Erythroblast (primary cell): Measurements from ENCODE around the gene PPM1J.

Experiments
- GATA1 ChIP-seq: IDR thresholded peaks from 2 replicates; pipeline ENCODE4 v1.6.1; 2011; ENCODE audit warnings: low read depth, mild to moderate bottlenecking, control low read depth, low read length, moderate library complexity
- POLR2A ChIP-seq: IDR thresholded peaks from 2 replicates; pipeline ENCODE4 v1.6.1; 2011; ENCODE audit warnings: mild to moderate bottlenecking, low read length

DNA sequence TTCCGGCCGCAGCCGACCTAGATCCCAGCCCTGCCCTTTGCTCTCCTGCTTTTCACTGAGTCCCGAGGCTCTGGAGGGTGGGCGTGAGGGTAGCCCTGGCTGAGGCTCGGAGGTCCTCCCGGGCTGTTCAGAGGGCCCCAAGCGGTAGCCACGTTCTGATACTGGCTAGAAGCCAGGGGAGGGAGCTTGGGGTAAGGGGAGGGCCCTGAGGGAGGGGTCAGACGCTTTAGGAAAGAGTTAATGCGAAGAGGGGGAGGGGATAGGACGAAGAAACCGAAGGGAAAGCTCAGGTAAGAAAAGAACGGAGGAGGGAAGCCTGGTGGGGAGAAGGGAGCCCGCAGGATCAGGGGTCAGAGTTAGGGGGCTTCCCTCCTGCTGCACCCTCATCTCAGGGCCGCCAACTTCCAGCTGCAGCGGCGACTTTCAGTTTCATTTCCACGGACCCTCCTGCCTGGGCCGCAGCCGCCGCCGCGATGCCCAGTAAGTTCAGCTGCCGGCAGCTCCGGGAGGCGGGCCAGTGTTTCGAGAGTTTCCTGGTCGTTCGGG is 40.6 kb downstream of the PPM1J start, which contains the start of gene MOV10:
- TF ChIP-seq POLR2A (peak; percentile 32), GATA1 (no peak)
